Measurements from ENCODE around the gene COG2.
"Not testable (repeated sequence)": the region's sequence is repeated elsewhere in the genome, so short reads cannot be mapped to it uniquely, and the experiment has no call there.

Gene COG2

DNA sequence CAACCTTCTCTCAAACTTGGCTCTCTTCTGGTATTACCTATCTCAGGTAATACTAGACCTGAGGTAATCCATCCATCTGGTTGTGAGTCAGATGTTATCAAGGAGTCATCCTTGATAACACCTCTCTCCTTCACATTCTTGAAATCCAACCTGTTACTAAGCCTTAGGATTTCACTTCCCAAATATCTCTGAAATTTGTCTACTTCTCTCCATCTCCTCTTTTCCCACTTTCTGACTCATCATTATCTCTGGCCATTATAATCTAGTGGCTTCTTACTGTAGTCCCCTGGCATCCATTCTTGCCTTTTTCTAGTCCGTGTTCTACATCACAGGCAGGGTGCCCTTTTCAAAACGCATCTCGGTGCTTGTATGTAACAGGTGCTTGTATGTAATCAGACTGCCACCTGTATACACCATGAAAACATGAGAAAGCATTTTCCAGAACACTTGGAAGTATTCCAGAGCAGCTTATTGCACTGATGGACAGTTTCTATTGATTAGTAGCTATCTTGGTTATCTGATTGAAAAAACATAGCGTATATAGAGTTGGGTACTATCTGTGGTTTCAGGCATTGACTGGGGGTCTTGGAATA lies 4.5 kb downstream of the COG2 start:
- Histone ChIP-seq H3K27me3 (ENCODE audit: control insufficient read depth, insufficient read depth, low read length) (no peaks in the 10 kb centered on the region), H3K4me1 (ENCODE audit: control insufficient read depth, insufficient read depth, low read length) (peaks cover 9% of the 10 kb centered on the region; the same call in 1 of the 2 replicates), H3K9me3 (ENCODE audit: control insufficient read depth, insufficient read depth, low read length) (peaks cover 1% of the 10 kb centered on the region; the same call in 1 of the 2 replicates), H3K27ac (ENCODE audit: low read depth, low read length) (no peak overlapping the region), H3K4me3 (ENCODE audit: low read depth, low read length) (no peak overlapping the region), H3K36me3 (ENCODE audit: control insufficient read depth, insufficient read depth, low read length) (no peaks in the 10 kb centered on the region), H3K9ac (ENCODE audit: low read depth, low read length) (no peak overlapping the region)

- H3K27ac ChIP-seq (ENCODE audit: low read depth, low read length) = no peak overlapping the region
- H3K4me3 ChIP-seq (ENCODE audit: low read depth, low read length) = no peak overlapping the region
- H3K9me3 ChIP-seq (ENCODE audit: control insufficient read depth, insufficient read depth, low read length) = peaks cover 6% of the 10 kb centered on the region; the same call in 1 of the 2 replicates
- peaks cover 9% of the 10 kb centered on the region; the same call in 1 of the 2 replicates for H3K4me1 ChIP-seq (ENCODE audit: control insufficient read depth, insufficient read depth, low read length)
- H3K27me3 ChIP-seq (ENCODE audit: control insufficient read depth, insufficient read depth, low read length) = no peaks in the 10 kb centered on the region
- H3K36me3 ChIP-seq (ENCODE audit: control insufficient read depth, insufficient read depth, low read length) = no peaks in the 10 kb centered on the region
- no peak overlapping the region for H3K9ac ChIP-seq (ENCODE audit: low read depth, low read length)
Observed at GRCh38 chr1:230647321-230647720, 5.0 kb downstream of the COG2 start.

GRCh38 chr1:230648114-230648513 lies 5.8 kb downstream of the COG2 start:
- no peaks in the 10 kb centered on the region for H3K36me3 ChIP-seq (ENCODE audit: control insufficient read depth, insufficient read depth, low read length)
- no peak overlapping the region for H3K9ac ChIP-seq (ENCODE audit: low read depth, low read length)
- H3K4me3 ChIP-seq (ENCODE audit: low read depth, low read length) = no peak overlapping the region
- H3K27ac ChIP-seq (ENCODE audit: low read depth, low read length) = no peak overlapping the region
- peaks cover 9% of the 10 kb centered on the region; the same call in 1 of the 2 replicates for H3K4me1 ChIP-seq (ENCODE audit: control insufficient read depth, insufficient read depth, low read length)
- H3K9me3 ChIP-seq (ENCODE audit: control insufficient read depth, insufficient read depth, low read length) = peaks cover 7% of the 10 kb centered on the region; the same call in 1 of the 2 replicates
- no peaks in the 10 kb centered on the region for H3K27me3 ChIP-seq (ENCODE audit: control insufficient read depth, insufficient read depth, low read length)

GRCh38 chr1:230650300-230650699 lies 8.0 kb downstream of the COG2 start:
- no peaks in the 10 kb centered on the region for H3K4me1 ChIP-seq (ENCODE audit: control insufficient read depth, insufficient read depth, low read length)
- H3K27me3 ChIP-seq (ENCODE audit: control insufficient read depth, insufficient read depth, low read length) = no peaks in the 10 kb centered on the region
- H3K9me3 ChIP-seq (ENCODE audit: control insufficient read depth, insufficient read depth, low read length) = peaks cover 7% of the 10 kb centered on the region; the same call in 1 of the 2 replicates
- H3K27ac ChIP-seq (ENCODE audit: low read depth, low read length) = no peak overlapping the region
- H3K9ac ChIP-seq (ENCODE audit: low read depth, low read length) = no peak overlapping the region
- no peak overlapping the region for H3K4me3 ChIP-seq (ENCODE audit: low read depth, low read length)
- no peaks in the 10 kb centered on the region for H3K36me3 ChIP-seq (ENCODE audit: control insufficient read depth, insufficient read depth, low read length)

DNA sequence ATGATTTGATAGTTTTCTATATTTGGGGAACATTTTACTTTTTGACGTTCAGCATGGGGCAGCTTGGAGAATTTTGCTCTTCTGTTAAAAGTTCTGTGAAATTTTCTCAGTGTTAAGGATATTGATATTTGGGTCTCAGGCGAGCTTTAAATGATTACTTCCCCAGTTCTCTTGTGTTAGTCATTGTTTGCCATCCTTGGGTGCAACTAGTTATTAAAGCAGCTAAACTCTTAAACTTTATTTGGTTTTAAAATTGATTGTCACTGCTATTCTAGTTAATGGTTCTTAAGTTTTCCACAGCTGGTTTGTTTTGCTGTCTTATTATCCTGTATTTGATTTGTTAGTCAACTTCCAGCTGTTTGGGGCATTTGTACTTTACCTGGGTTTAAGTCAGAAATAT lies 9.0 kb downstream of the COG2 start:
- peaks cover 7% of the 10 kb centered on the region; the same call in 1 of the 2 replicates for H3K9me3 ChIP-seq (ENCODE audit: control insufficient read depth, insufficient read depth, low read length)

DNA sequence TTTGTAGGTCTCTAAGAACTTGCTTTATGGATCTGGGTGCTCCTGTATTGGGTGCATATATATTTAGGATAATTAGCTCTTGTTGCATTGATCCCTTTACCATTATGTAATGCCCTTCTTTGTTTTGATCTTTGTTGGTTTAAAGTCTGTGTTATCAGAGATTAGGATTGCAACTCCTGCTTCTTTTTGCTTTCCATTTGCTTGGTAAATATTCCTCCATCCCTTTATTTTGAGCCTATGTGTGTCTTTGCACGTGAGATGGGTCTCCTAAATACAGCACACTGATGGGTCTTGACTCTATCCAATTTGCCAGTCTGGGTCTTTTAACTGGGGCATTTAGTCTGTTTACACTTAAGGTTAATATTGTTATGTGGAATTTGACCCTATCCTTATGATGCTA lies 14.4 kb downstream of the COG2 start:
- not testable (repeated sequence) for H3K4me3 ChIP-seq (ENCODE audit: low read depth, low read length); H3K27me3 ChIP-seq (ENCODE audit: control insufficient read depth, insufficient read depth, low read length); H3K9me3 ChIP-seq (ENCODE audit: control insufficient read depth, insufficient read depth, low read length); H3K27ac ChIP-seq (ENCODE audit: low read depth, low read length); H3K4me1 ChIP-seq (ENCODE audit: control insufficient read depth, insufficient read depth, low read length); H3K9ac ChIP-seq (ENCODE audit: low read depth, low read length)
- H3K36me3 ChIP-seq (ENCODE audit: control insufficient read depth, insufficient read depth, low read length) = peaks cover 24% of the 10 kb centered on the region

More for the DNA sequence above, 9.0 kb downstream of the COG2 start:
- no peak overlapping the region for H3K27ac ChIP-seq (ENCODE audit: low read depth, low read length)
- H3K9ac ChIP-seq (ENCODE audit: low read depth, low read length) = no peak overlapping the region
- no peaks in the 10 kb centered on the region for H3K27me3 ChIP-seq (ENCODE audit: control insufficient read depth, insufficient read depth, low read length)
- no peaks in the 10 kb centered on the region for H3K4me1 ChIP-seq (ENCODE audit: control insufficient read depth, insufficient read depth, low read length)
- H3K36me3 ChIP-seq (ENCODE audit: control insufficient read depth, insufficient read depth, low read length) = no peaks in the 10 kb centered on the region
- no peak overlapping the region for H3K4me3 ChIP-seq (ENCODE audit: low read depth, low read length)

DNA sequence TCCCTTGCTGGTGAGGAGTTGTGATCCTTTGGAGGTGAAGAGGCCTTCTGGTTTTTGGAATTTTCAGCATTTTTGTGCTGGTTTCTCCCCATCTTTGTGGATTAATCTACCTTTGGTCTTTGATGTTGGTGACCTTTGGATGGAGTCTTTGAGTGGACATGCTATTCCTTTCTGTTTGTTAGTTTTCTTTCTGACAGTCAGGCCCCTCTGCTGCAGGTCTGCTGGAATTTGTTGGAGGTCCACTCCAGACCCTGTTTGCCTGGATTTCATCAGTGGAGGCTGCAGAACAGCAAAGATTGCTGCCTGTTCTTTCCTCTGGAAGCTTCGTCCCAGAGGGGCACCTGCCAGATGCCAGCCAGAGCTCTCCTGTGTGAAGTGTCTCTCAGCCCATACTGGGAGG lies 15.8 kb downstream of the COG2 start:
- H3K4me1 ChIP-seq (ENCODE audit: control insufficient read depth, insufficient read depth, low read length); H3K4me3 ChIP-seq (ENCODE audit: low read depth, low read length); H3K27ac ChIP-seq (ENCODE audit: low read depth, low read length); H3K9ac ChIP-seq (ENCODE audit: low read depth, low read length); H3K27me3 ChIP-seq (ENCODE audit: control insufficient read depth, insufficient read depth, low read length); H3K9me3 ChIP-seq (ENCODE audit: control insufficient read depth, insufficient read depth, low read length): not testable (repeated sequence)
- peaks cover 31% of the 10 kb centered on the region for H3K36me3 ChIP-seq (ENCODE audit: control insufficient read depth, insufficient read depth, low read length)

DNA sequence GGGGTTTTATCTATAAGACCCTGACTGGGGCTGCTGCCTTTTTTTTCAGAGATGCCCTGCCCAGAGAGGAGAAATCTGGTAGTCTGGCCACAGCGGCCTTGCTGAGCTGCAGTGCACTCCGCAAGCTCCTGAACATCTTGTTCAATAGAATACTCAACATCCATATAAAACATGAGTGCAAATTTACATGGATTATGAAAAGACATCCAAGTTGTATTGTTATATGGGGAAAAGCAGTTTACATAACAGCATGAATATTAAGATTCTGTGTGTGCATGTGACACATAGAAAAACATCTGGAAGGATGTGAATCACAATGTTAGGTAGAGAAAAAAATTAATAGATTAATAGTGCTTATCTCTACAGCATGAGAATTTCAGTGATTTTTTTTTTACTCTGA lies 16.4 kb downstream of the COG2 start:
- Histone ChIP-seq H3K36me3 (ENCODE audit: control insufficient read depth, insufficient read depth, low read length) (peaks cover 37% of the 10 kb centered on the region), H3K9me3 (ENCODE audit: control insufficient read depth, insufficient read depth, low read length) (no peaks in the 10 kb centered on the region), H3K9ac (ENCODE audit: low read depth, low read length) (no peak overlapping the region), H3K27ac (ENCODE audit: low read depth, low read length) (no peak overlapping the region), H3K4me1 (ENCODE audit: control insufficient read depth, insufficient read depth, low read length) (0 out of 2 replicates have a peak, but pooled peaks cover 2% of the 10 kb centered on the region), H3K27me3 (ENCODE audit: control insufficient read depth, insufficient read depth, low read length) (no peaks in the 10 kb centered on the region), H3K4me3 (ENCODE audit: low read depth, low read length) (no peak overlapping the region)

DNA sequence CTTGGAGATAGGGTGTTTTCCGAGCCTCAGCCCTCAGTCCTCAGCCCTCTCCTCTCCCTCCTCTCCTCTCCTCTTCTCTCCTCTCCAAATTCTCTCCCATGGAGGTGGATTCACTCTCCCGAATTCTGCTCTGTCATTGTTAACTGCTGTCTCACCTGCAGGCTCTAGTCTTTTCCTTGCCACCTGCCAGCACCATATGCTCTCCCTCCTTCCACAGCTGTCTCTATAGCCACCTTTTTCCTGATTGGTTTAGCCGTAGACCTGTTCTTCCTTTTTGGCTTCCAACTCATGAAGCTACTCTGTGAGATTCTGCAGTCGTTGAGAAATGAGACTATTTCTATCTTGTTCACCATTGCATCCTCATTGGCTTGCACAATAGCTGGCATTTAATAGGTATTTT lies 19.7 kb downstream of the COG2 start:
- Histone ChIP-seq H3K4me3 (ENCODE audit: low read depth, low read length) (no peak overlapping the region), H3K9me3 (ENCODE audit: control insufficient read depth, insufficient read depth, low read length) (no peaks in the 10 kb centered on the region), H3K9ac (ENCODE audit: low read depth, low read length) (no peak overlapping the region), H3K4me1 (ENCODE audit: control insufficient read depth, insufficient read depth, low read length) (0 out of 2 replicates have a peak, but pooled peaks cover 2% of the 10 kb centered on the region), H3K27me3 (ENCODE audit: control insufficient read depth, insufficient read depth, low read length) (no peaks in the 10 kb centered on the region), H3K27ac (ENCODE audit: low read depth, low read length) (no peak overlapping the region), H3K36me3 (ENCODE audit: control insufficient read depth, insufficient read depth, low read length) (peaks cover 70% of the 10 kb centered on the region)

GRCh38 chr1:230668227-230668626 lies 25.9 kb downstream of the COG2 start:
- no peak overlapping the region for H3K9ac ChIP-seq (ENCODE audit: low read depth, low read length)
- H3K27ac ChIP-seq (ENCODE audit: low read depth, low read length) = no peak overlapping the region
- no peak overlapping the region for H3K4me3 ChIP-seq (ENCODE audit: low read depth, low read length)
- peaks cover 98% of the 10 kb centered on the region for H3K36me3 ChIP-seq (ENCODE audit: control insufficient read depth, insufficient read depth, low read length)
- no peaks in the 10 kb centered on the region for H3K27me3 ChIP-seq (ENCODE audit: control insufficient read depth, insufficient read depth, low read length)
- H3K4me1 ChIP-seq (ENCODE audit: control insufficient read depth, insufficient read depth, low read length) = no peaks in the 10 kb centered on the region
- H3K9me3 ChIP-seq (ENCODE audit: control insufficient read depth, insufficient read depth, low read length) = no peaks in the 10 kb centered on the region

DNA sequence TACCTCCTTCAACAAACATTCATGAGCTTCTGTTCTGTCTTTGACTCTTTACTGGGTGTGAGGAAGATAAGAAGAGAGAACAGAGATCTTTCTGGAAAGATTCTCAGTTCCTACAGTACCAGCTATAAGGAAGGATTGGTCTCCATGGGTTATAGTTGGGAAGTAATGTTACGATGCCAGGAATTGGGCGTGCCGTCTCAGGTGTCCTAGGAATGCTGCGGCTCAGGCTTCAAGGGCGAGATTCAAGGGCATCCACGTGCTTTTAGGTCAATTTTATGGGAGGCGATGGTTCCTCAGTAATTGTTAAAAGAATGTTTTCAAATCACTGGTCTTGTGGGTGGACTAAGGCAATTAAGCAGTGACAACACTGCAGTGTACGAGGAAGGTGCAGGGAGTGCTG lies 27.3 kb downstream of the COG2 start:
- Histone ChIP-seq H3K4me1 (ENCODE audit: control insufficient read depth, insufficient read depth, low read length) (no peaks in the 10 kb centered on the region), H3K9ac (ENCODE audit: low read depth, low read length) (no peak overlapping the region), H3K4me3 (ENCODE audit: low read depth, low read length) (no peak overlapping the region), H3K9me3 (ENCODE audit: control insufficient read depth, insufficient read depth, low read length) (no peaks in the 10 kb centered on the region), H3K36me3 (ENCODE audit: control insufficient read depth, insufficient read depth, low read length) (peaks cover 98% of the 10 kb centered on the region), H3K27ac (ENCODE audit: low read depth, low read length) (no peak overlapping the region), H3K27me3 (ENCODE audit: control insufficient read depth, insufficient read depth, low read length) (no peaks in the 10 kb centered on the region)

All from HUES48 (cell line).